DOHH2 (cell line): ENCODE measurements around the gene TAF12.

Experiments used
- CTCF ChIP-seq: fragments of 200-600 bp; sonication (generic); IDR thresholded peaks from one replicate; pipeline ENCODE4 v1.5.1; 2014; ENCODE audit warnings: antibody characterized with exemption, mild to moderate bottlenecking, low read depth, low read length; ENCODE audit not compliant: poor library complexity, severe bottlenecking
- EZH2phosphoT487 ChIP-seq: fragments of 200-600 bp; sonication (generic); IDR thresholded peaks from 2 replicates; pipeline ENCODE4 v1.6.1; 2017; ENCODE audit warnings: borderline replicate concordance, mild to moderate bottlenecking, antibody characterized with exemption, low read length, moderate library complexity, mixed read lengths

GRCh38 chr1:28606771-28607170 lies 36.1 kb downstream of the TAF12 start:
- TF ChIP-seq CTCF: no peak
- no peak for TF ChIP-seq EZH2phosphoT487
